NCI-H526 (cell line): Measurements from ENCODE around the gene CCNI2.

Experiments used
- DNase-seq, 2 experiments: peaks; one replicate each; lab custom pipeline; 2025; lab: John Stamatoyannopoulos, UW

The CCNI2 gene

GRCh38 chr5:132765311-132766019 is 18.2 kb downstream of the CCNI2 start:
- DNase-seq, result no peak

GRCh38 chr5:132766020-132766805 is 19.0 kb downstream of the CCNI2 start:
- no peak for DNase-seq

GRCh38 chr5:132766806-132767055 is 19.5 kb downstream of the CCNI2 start:
- DNase-seq, result no peak

GRCh38 chr5:132767150-132767549 is 19.9 kb downstream of the CCNI2 start:
- no peak for DNase-seq

GRCh38 chr5:132768485-132768868 is 21.3 kb downstream of the CCNI2 start:
- no peak for DNase-seq

- no peak for DNase-seq
Observed at GRCh38 chr5:132770476-132771159, 23.4 kb downstream of the CCNI2 start.

- no peak for DNase-seq
Observed at GRCh38 chr5:132771503-132771998, 24.3 kb downstream of the CCNI2 start.

GRCh38 chr5:132772291-132773070 is 25.3 kb downstream of the CCNI2 start:
- no peak for DNase-seq

- DNase-seq, result no peak
Observed at GRCh38 chr5:132773114-132773513, 25.9 kb downstream of the CCNI2 start.

- no peak for DNase-seq
Observed at GRCh38 chr5:132773601-132774355, 26.6 kb downstream of the CCNI2 start.

GRCh38 chr5:132774406-132774805 is 27.2 kb downstream of the CCNI2 start:
- DNase-seq, result no peak

GRCh38 chr5:132774896-132775295 is 27.7 kb downstream of the CCNI2 start:
- DNase-seq, result no peak

- DNase-seq, result peak in 1 of 2 experiments; percentile 20
Observed at GRCh38 chr5:132775476-132775961, 28.3 kb downstream of the CCNI2 start.

- DNase-seq, result peak; percentile 21 to 51
Observed at GRCh38 chr5:132776131-132776937, 29.1 kb downstream of the CCNI2 start.

GRCh38 chr5:132776938-132777208 is 29.6 kb downstream of the CCNI2 start:
- no peak for DNase-seq

- peak in 1 of 2 experiments; percentile 46 for DNase-seq
Observed at GRCh38 chr5:132777209-132778069, 30.2 kb downstream of the CCNI2 start, which contains the start of gene SEPTIN8. Gene SEPTIN8 (minus strand): TSS chr5:132777239. CDS start chr5:132777137, 102 bp downstream.

GRCh38 chr5:132778129-132778528 is 30.9 kb downstream of the CCNI2 start:
- DNase-seq, result no peak

- DNase-seq, result no peak
Observed at GRCh38 chr5:132778856-132779255, 31.6 kb downstream of the CCNI2 start.

- no peak for DNase-seq
Observed at GRCh38 chr5:132779961-132780360, 32.7 kb downstream of the CCNI2 start.

GRCh38 chr5:132780577-132780976 is 33.4 kb downstream of the CCNI2 start:
- DNase-seq, result no peak
